WI38 (cell line): ENCODE data around the gene CAMKK2.
A peak's percentile ranks its signal among the peaks of the same experiment; 100 is the strongest.

Source experiments
- H3K4me3 ChIP-seq: 2 replicates; pipeline ENCODE4 v1.5.1; 2011; ENCODE audit warnings: low read depth, mild to moderate bottlenecking, control low read depth, low read length
- CTCF ChIP-seq: IDR thresholded peaks from 2 replicates; pipeline ENCODE4 v1.5.1; 2012; ENCODE audit warnings: low read depth, mild to moderate bottlenecking, control low read depth, low read length

Gene CAMKK2

GRCh38 chr12:121226399-121226798 is 70.1 kb downstream of the CAMKK2 start:
- no peak for TF ChIP-seq CTCF
- H3K4me3 ChIP-seq: no peak overlapping the region

- H3K4me3 ChIP-seq: no peak overlapping the region
- no peak for TF ChIP-seq CTCF
Observed at GRCh38 chr12:121224591-121224990, 71.9 kb downstream of the CAMKK2 start.

- H3K4me3 ChIP-seq: no peak overlapping the region
- TF ChIP-seq CTCF: peak; percentile 25; the same call in 1 of the 2 replicates
Observed at GRCh38 chr12:121223292-121224285, 72.9 kb downstream of the CAMKK2 start.

GRCh38 chr12:121222847-121223246 is 73.7 kb downstream of the CAMKK2 start:
- H3K4me3 ChIP-seq: no peak overlapping the region
- no peak for TF ChIP-seq CTCF

- no peak for TF ChIP-seq CTCF
- no peak overlapping the region for H3K4me3 ChIP-seq
Observed at GRCh38 chr12:121219353-121219986, 77.0 kb downstream of the CAMKK2 start.

- no peak for TF ChIP-seq CTCF
- no peak overlapping the region for H3K4me3 ChIP-seq
Observed at GRCh38 chr12:121218588-121219352, 77.7 kb downstream of the CAMKK2 start.
